ENCODE results near the gene TERC.
"Not testable (repeated sequence)": the region's sequence is repeated elsewhere in the genome, so short reads cannot be mapped to it uniquely, and the experiment has no call there.

TERC gene

GRCh38 chr3:169746924-169747323 lies 17.9 kb downstream of the TERC start:
- TF ChIP-seq CTCF (IDR thresholded peaks at IDR 0.05; ENCODE audit: low read depth, low read length, missing control alignments), result no peak
- in situ Hi-C loops (cut with HindIII; ENCODE audit: low sequenced_read_pairs), result loop anchor here (25.0 kb wide), 1 partner anchor 885 kb away; no protein-coding TSS in a partner anchor
- H3K4me3 ChIP-seq (ENCODE audit: low read depth, low read length), result no peak overlapping the region
- no peak for DNase-seq (ENCODE audit: low read depth)

GRCh38 chr3:169744366-169745054 lies 20.4 kb downstream of the TERC start:
- in situ Hi-C loops (cut with HindIII; ENCODE audit: low sequenced_read_pairs), result loop anchor here (25.0 kb wide), 1 partner anchor 882 kb away; no protein-coding TSS in a partner anchor
- DNase-seq (ENCODE audit: low read depth), result no peak

GRCh38 chr3:169739067-169739466 lies 25.8 kb downstream of the TERC start:
- in situ Hi-C loops (cut with HindIII; ENCODE audit: low sequenced_read_pairs), result loop anchor here (25.0 kb wide), 1 partner anchor 877 kb away; no protein-coding TSS in a partner anchor
- no peak for TF ChIP-seq CTCF (IDR thresholded peaks at IDR 0.05; ENCODE audit: low read depth, low read length, missing control alignments)
- no peak overlapping the region for H3K4me3 ChIP-seq (ENCODE audit: low read depth, low read length)
- DNase-seq (ENCODE audit: low read depth), result no peak

More at GRCh38 chr3:169744366-169745054, 20.4 kb downstream of the TERC start:
- H3K4me3 ChIP-seq (ENCODE audit: low read depth, low read length), result no peak overlapping the region
- peak; percentile 30 for TF ChIP-seq CTCF (IDR thresholded peaks at IDR 0.05; ENCODE audit: low read depth, low read length, missing control alignments)

- DNase-seq (ENCODE audit: low read depth); H3K4me3 ChIP-seq (ENCODE audit: low read depth, low read length): not testable (repeated sequence)
- in situ Hi-C loops (cut with HindIII; ENCODE audit: low sequenced_read_pairs), result loop anchor here (25.0 kb wide), 1 partner anchor 870 kb away; no protein-coding TSS in a partner anchor
These were observed 33.0 kb downstream of the TERC start for GRCh38 chr3:169731857-169732256.

- TF ChIP-seq CTCF (IDR thresholded peaks at IDR 0.05; ENCODE audit: low read depth, low read length, missing control alignments), result no peak
- in situ Hi-C loops (cut with HindIII; ENCODE audit: low sequenced_read_pairs), result no loop called here
- H3K4me3 ChIP-seq (ENCODE audit: low read depth, low read length), result no peak overlapping the region
- DNase-seq (ENCODE audit: low read depth), result no peak
These were observed 42.1 kb downstream of the TERC start for GRCh38 chr3:169722724-169723123.

GRCh38 chr3:169718415-169718814 lies 46.4 kb downstream of the TERC start:
- in situ Hi-C loops (cut with HindIII; ENCODE audit: low sequenced_read_pairs); DNase-seq (ENCODE audit: low read depth); H3K4me3 ChIP-seq (ENCODE audit: low read depth, low read length): not testable (repeated sequence)

Data from astrocyte of the cerebellum (primary cell).